GM12801 (cell line): ENCODE results near the gene ACTL7A.

Source experiments
- TF ChIP-seq, protein P1 (sequence below): IDR thresholded peaks from one replicate; pipeline ENCODE4 v1.5.1; 2011; ENCODE audit warnings: control low read depth; ENCODE audit not compliant: insufficient read length; ENCODE audit errors: extremely low read depth

The ACTL7A gene

GRCh38 chr9:108861997-108862396 is at the start of gene ACTL7A:
TSS of gene ACTL7A (plus strand) at chr9:108862266. CDS start at chr9:108862323, 57 bp downstream.
- TF ChIP-seq, protein P1, sequence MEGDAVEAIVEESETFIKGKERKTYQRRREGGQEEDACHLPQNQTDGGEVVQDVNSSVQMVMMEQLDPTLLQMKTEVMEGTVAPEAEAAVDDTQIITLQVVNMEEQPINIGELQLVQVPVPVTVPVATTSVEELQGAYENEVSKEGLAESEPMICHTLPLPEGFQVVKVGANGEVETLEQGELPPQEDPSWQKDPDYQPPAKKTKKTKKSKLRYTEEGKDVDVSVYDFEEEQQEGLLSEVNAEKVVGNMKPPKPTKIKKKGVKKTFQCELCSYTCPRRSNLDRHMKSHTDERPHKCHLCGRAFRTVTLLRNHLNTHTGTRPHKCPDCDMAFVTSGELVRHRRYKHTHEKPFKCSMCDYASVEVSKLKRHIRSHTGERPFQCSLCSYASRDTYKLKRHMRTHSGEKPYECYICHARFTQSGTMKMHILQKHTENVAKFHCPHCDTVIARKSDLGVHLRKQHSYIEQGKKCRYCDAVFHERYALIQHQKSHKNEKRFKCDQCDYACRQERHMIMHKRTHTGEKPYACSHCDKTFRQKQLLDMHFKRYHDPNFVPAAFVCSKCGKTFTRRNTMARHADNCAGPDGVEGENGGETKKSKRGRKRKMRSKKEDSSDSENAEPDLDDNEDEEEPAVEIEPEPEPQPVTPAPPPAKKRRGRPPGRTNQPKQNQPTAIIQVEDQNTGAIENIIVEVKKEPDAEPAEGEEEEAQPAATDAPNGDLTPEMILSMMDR = no peak

- TF ChIP-seq, protein P1 = no peak
These were observed 49.6 kb upstream of the ACTL7A start for GRCh38 chr9:108812396-108813025.

GRCh38 chr9:108813951-108814601 is 48.0 kb upstream of the ACTL7A start:
- TF ChIP-seq, protein P1 = no peak

- TF ChIP-seq, protein P1 = no peak
These were observed 46.9 kb upstream of the ACTL7A start for GRCh38 chr9:108815156-108815555.

DNA sequence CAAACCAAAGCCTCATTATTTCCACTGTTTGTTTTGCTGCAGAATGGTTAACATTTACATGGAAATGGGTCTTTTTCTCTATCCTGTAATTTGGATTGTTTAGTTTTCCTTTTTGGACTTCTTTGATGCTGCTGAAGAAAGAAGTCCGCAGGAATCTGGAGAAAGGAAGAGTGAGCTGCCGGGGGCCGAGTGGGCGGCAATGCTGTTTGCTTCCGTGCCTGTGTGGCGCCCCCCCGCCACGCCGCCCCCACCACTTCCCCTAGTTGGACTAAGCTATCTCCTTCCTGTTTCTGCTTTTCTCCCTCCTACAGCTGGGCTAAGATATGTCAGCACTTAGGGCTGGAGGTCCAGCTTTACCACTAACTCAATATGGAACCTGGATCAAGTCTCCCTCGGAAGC is 46.0 kb upstream of the ACTL7A start:
- TF ChIP-seq, protein P1 = no peak

- TF ChIP-seq, protein P1 = no peak
These were observed 38.2 kb upstream of the ACTL7A start for GRCh38 chr9:108823829-108824228.

DNA sequence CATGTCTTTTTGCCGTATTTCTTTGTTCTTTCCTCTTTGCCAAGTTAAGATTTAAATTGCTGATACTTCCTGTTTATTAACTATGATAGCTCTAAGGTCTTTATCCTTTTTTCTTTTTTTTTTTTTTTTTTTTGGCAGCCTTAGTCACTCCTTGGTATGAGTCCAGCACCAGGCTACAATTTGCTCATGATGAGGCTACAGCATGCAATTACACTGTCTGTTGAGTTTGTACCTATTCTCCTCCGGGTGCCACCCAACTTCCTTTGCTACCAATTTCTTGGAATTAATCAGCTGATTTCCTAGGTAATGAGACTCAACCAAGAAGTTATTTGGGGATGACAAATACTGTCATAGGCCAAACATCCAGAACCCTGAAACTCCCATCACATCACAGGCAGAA is 31.8 kb upstream of the ACTL7A start:
- TF ChIP-seq, protein P1 = no peak
